ENCODE data around the gene LRRC71.

DNA sequence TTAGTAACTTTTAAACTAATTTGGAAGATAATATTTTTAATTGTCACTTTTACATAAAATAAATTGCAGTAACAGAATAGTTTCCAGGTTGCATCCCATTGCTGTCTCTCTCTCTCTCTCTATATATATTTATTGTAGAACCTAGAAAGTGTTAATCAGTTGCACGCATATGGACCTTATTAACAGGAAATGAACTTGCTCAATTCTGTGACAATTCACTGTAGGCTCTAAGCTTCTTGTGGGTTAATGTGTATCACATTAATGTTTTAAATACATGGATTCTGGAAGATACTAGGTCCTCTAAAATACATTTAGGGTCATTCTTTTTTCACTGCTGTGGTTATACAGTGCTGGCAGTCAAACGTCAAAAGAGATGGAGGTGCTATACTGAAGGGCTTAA is 33.1 kb downstream of the LRRC71 start:
- TF ChIP-seq ZNF792 (tag by site-specific recombination; IDR thresholded peaks at IDR 0.05) (no peak), ZNF239 (tag by site-specific recombination; IDR thresholded peaks at IDR 0.05) (no peak), SETDB1 (IDR thresholded peaks at IDR 0.05; ENCODE audit: insufficient read length, low read length) (no peak), ZNF121 (tag by site-specific recombination; IDR thresholded peaks at IDR 0.05) (no peak), ZNF600 (tag by site-specific recombination; IDR thresholded peaks at IDR 0.05) (no peak), ZNF24 (tag by site-specific recombination; IDR thresholded peaks at IDR 0.05) (no peak)
- TF ChIP-seq, protein P1, sequence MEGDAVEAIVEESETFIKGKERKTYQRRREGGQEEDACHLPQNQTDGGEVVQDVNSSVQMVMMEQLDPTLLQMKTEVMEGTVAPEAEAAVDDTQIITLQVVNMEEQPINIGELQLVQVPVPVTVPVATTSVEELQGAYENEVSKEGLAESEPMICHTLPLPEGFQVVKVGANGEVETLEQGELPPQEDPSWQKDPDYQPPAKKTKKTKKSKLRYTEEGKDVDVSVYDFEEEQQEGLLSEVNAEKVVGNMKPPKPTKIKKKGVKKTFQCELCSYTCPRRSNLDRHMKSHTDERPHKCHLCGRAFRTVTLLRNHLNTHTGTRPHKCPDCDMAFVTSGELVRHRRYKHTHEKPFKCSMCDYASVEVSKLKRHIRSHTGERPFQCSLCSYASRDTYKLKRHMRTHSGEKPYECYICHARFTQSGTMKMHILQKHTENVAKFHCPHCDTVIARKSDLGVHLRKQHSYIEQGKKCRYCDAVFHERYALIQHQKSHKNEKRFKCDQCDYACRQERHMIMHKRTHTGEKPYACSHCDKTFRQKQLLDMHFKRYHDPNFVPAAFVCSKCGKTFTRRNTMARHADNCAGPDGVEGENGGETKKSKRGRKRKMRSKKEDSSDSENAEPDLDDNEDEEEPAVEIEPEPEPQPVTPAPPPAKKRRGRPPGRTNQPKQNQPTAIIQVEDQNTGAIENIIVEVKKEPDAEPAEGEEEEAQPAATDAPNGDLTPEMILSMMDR (tag by site-specific recombination; IDR thresholded peaks at IDR 0.05) = no peak
- TF ChIP-seq, protein P2, sequence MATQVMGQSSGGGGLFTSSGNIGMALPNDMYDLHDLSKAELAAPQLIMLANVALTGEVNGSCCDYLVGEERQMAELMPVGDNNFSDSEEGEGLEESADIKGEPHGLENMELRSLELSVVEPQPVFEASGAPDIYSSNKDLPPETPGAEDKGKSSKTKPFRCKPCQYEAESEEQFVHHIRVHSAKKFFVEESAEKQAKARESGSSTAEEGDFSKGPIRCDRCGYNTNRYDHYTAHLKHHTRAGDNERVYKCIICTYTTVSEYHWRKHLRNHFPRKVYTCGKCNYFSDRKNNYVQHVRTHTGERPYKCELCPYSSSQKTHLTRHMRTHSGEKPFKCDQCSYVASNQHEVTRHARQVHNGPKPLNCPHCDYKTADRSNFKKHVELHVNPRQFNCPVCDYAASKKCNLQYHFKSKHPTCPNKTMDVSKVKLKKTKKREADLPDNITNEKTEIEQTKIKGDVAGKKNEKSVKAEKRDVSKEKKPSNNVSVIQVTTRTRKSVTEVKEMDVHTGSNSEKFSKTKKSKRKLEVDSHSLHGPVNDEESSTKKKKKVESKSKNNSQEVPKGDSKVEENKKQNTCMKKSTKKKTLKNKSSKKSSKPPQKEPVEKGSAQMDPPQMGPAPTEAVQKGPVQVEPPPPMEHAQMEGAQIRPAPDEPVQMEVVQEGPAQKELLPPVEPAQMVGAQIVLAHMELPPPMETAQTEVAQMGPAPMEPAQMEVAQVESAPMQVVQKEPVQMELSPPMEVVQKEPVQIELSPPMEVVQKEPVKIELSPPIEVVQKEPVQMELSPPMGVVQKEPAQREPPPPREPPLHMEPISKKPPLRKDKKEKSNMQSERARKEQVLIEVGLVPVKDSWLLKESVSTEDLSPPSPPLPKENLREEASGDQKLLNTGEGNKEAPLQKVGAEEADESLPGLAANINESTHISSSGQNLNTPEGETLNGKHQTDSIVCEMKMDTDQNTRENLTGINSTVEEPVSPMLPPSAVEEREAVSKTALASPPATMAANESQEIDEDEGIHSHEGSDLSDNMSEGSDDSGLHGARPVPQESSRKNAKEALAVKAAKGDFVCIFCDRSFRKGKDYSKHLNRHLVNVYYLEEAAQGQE (tag by site-specific recombination; IDR thresholded peaks at IDR 0.05) = no peak
- TF ChIP-seq, protein P3, sequence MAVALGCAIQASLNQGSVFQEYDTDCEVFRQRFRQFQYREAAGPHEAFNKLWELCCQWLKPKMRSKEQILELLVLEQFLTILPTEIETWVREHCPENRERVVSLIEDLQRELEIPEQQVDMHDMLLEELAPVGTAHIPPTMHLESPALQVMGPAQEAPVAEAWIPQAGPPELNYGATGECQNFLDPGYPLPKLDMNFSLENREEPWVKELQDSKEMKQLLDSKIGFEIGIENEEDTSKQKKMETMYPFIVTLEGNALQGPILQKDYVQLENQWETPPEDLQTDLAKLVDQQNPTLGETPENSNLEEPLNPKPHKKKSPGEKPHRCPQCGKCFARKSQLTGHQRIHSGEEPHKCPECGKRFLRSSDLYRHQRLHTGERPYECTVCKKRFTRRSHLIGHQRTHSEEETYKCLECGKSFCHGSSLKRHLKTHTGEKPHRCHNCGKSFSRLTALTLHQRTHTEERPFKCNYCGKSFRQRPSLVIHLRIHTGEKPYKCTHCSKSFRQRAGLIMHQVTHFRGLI (tag by site-specific recombination; IDR thresholded peaks at IDR 0.05) = no peak
- TF ChIP-seq, protein P4, sequence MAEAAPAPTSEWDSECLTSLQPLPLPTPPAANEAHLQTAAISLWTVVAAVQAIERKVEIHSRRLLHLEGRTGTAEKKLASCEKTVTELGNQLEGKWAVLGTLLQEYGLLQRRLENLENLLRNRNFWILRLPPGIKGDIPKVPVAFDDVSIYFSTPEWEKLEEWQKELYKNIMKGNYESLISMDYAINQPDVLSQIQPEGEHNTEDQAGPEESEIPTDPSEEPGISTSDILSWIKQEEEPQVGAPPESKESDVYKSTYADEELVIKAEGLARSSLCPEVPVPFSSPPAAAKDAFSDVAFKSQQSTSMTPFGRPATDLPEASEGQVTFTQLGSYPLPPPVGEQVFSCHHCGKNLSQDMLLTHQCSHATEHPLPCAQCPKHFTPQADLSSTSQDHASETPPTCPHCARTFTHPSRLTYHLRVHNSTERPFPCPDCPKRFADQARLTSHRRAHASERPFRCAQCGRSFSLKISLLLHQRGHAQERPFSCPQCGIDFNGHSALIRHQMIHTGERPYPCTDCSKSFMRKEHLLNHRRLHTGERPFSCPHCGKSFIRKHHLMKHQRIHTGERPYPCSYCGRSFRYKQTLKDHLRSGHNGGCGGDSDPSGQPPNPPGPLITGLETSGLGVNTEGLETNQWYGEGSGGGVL (tag by site-specific recombination; IDR thresholded peaks at IDR 0.05) = no peak
- TF ChIP-seq, protein P5, sequence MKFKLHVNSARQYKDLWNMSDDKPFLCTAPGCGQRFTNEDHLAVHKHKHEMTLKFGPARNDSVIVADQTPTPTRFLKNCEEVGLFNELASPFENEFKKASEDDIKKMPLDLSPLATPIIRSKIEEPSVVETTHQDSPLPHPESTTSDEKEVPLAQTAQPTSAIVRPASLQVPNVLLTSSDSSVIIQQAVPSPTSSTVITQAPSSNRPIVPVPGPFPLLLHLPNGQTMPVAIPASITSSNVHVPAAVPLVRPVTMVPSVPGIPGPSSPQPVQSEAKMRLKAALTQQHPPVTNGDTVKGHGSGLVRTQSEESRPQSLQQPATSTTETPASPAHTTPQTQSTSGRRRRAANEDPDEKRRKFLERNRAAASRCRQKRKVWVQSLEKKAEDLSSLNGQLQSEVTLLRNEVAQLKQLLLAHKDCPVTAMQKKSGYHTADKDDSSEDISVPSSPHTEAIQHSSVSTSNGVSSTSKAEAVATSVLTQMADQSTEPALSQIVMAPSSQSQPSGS (tag by site-specific recombination; IDR thresholded peaks at IDR 0.05; ENCODE audit: low read depth) = no peak
